ENCODE measurements around the gene UBASH3A. TPM values are rescaled to one million over a fixed set of nuclear protein-coding genes. Genes with fewer than 3 reads are reported as not detected.
"Not testable (repeated sequence)": the region's sequence is repeated elsewhere in the genome, so short reads cannot be mapped to it uniquely, and the experiment has no call there.

The UBASH3A gene
- total RNA-seq, 1 experiment from 2014 or later: not detected

DNA sequence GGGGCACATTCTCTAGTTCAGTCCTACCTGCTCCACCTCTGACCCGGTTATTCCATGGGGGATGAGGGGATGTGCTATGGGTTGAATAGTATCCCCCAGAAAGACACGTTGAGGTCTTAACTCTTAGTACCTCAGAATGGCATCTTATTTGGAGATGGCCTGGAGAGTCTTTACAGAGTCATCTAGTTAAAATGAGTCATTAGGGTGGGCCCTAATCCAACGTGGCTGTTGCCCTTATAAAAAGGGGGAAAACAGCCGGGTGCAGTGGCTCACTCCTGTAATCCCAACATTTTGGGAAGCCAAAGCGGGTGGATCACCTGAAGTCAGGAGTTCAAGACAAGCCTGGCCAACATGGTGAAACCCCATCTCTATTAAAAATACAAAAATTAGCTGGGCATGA is 13.5 kb upstream of the UBASH3A start:
- DNase-seq (ENCODE audit: low read depth): no peak

DNA sequence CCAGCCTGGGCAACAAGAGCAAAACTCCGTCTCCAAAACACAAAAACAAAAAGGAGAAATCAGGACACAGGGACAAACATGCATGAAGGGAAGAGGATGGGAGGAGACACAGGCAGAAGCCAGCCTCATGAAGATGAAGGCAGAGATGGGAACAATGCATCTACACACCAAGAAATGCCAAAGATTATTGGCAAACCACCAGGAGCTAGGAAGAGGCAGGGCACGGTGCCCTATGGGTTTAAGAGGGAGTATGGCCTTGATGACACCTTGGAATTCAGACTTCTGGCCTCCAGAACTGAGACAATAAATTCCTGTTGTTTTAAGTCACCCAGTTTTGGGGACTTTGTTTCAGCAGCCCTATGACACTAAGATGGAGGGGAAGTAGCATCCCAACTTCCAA is 13.0 kb upstream of the UBASH3A start:
- DNase-seq (ENCODE audit: low read depth): no peak

GRCh38 chr21:42391297-42391696 is 12.4 kb upstream of the UBASH3A start:
- no peak for DNase-seq (ENCODE audit: low read depth)

DNA sequence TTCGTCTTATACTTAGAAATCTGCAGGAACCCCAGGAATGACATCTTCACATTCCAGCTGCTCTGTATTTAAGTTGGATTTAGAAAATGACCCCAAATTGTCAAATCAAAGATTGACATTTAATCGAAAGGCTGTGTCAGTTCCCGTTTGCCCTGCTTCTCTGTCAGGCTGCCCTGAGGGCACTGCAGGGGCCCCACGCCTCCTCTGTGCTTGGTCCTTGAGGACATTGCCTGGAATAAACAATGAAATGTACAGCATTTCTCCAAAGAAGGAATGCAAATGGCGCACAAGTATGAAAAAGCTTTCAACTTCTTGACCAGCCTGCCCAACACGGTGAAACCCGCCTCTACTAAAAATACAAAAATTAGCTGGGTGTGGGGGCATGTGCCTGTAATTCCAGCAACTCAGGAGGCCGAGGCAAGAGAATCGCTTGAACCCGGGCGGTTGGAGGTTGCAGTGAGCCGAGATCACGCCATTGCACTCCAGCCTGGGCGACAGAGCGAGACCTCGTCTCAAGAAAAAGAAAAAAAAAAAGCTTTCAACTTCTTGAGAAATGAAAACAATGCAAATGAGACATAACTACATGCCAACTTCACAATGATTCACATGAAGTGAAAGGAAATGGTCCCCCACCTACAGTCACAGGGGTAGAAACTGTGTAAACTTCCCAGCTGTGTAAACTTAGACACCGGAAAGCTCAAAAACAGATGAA is 10.8 kb upstream of the UBASH3A start:
- DNase-seq (ENCODE audit: low read depth): no peak

DNA sequence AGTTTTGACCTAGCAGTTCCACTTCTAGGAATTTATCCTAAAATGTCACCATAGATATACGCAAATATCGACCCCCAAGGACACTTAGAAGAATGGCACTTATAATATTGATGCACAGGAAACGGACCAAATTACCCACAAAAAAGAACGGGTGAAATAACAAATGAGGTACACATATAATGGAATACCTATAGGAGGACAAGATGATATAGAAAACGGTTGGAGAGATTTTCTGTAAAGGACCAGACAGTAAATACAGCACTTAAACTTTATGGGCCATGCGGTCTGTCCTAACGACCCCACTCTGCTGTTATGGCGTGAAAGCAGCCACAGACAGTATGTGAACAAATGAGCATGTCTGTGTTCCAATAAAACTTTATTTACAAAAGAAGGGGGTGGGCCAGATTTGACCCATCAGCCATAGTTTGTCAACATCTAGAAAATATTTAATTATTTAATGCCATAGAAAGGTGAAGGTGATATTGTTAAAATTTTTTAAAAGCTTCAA is 10.2 kb upstream of the UBASH3A start:
- no peak for DNase-seq (ENCODE audit: low read depth)

DNA sequence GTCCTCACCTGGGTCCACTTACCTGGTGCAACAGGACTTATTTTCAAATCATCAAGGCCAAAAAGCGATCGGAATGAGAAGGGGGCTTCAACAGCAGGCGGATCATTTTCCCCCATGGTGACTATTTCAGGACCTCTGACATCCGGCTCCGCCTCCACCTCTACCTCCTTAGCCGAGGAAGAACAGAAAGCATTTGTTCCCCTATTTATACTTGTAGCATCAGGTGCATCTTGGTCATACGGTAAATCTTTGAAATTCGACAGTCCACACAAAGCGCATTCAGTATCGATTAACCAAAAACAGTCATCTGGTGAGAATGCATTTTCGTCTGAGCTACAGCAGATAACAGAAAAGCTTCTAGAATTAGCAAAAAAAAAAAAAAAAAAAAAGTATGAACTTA is 8.4 kb upstream of the UBASH3A start:
- no peak for DNase-seq (ENCODE audit: low read depth)

DNA sequence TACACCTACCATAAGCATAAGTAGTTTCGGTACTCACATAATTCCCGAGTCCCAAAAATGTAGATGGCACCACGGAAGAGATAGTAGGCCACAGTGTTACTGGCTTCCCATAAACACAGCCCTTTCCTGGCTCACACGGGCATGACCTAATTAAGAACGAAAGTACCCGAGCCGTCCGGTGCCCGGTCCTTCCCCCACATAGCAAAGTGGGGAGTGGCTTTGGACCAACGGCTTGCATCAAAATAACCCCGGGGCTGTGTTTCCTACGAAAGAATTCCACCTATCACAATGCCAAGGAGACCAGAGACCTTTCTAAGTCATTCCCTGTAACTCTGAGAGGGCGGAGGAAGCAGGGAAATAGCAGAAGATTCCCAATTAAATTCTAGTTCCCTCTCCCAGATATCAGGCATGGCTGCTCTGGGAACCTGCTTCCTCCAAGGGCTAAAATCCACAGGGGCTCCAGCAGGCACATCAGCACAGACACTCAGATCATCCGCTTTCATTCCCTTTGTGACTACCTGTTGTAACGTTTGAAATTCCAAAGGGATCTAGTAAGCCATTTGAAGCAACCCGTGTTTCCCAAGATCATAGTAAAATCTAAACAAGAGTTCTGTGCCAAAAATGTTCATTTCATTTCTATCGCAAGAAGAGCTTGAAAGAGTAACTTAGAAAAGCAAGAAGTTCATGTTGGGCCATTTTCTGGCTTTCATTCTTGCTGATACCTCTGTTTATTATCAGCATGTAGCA is 7.6 kb upstream of the UBASH3A start, which contains the start of gene TMPRSS3:
Gene TMPRSS3, minus strand, starts transcription at position 148 of the 747 bp plus-strand sequence. CDS start 635 bp downstream, outside the sequence.
- peak; percentile 39 for DNase-seq (ENCODE audit: low read depth)

GRCh38 chr21:42396799-42397745 is 6.6 kb upstream of the UBASH3A start:
- no peak for DNase-seq (ENCODE audit: low read depth)

DNA sequence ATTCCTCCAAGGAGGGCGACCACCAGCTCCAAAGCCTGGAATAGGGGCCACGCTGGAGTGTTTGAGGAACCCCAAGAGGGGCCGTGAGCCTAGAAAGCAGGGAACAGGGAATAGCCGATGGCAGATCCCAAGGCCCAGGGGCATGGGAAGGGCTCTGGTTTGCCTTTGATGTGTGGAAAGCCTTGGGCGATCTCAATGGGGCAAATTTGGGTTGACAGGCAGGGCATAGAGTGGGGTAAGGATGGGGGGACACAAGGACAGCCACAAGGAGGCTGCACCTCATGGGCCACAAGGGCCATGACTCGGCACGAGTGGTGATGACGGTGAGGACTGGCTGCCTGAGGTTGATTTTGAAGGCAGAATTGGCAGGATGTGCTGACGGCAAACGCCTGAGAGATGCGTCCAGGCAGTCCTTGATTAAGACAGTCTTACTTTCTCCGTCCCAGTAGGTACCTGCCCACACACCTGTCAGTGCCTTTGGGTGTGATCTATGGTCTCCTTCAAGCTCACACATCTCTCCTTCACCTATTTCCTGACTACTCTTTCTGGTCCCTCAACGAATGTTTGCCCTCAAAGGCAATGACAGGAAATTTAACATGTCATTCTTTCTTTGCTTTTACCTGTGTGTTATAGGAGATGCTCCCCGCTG is 5.8 kb upstream of the UBASH3A start:
- DNase-seq (ENCODE audit: low read depth): no peak

DNA sequence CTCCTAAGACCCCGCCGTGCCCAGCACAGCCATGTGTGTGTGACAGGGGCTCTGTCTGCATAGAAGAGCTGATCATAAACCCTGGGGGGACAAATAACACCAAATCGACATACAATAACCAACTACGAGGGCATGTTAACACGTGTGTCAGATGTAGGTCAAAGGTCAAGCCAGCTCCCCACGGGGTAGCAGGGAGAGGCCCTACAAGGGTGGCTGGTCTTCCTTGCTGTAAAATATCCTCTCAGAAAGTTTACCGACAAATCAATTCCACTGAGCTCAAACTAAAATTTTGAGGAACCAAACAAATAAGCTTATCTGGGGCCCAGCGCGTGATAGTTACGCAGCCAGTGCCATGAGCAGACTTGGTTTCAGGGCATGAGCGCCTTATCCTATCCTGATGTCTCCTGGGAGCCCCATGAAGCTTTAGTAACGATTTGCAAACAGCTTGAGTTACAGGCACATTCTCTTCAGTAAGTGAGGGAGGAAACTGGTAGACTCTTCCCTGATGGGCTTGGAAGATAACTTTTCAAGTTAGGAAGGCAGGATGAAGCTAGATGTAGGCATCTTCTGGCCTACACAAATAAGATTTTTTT is 5.2 kb upstream of the UBASH3A start:
- no peak for DNase-seq (ENCODE audit: low read depth)

DNA sequence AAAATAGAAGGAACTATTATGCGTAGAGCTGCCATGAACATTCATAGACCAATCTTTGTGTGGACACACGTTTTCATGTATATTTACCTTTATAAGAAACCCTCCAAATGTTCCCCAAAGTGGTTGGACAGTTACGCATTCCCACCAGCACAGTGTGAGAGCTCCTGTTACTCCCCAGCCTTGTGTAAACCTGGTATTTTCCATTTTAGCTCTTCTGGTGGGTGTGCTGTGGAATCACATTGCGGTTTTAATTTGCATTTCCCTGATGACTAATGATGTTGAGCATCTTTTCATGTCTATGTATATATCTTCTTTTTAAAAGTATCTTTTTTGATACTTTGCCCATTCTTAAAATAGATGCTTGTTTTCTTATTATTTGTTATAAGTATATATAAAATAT is 3.2 kb upstream of the UBASH3A start:
- DNase-seq (ENCODE audit: low read depth): peak; percentile 34

GRCh38 chr21:42401154-42401553 is 2.5 kb upstream of the UBASH3A start:
- DNase-seq (ENCODE audit: low read depth): peak; percentile 20

DNA sequence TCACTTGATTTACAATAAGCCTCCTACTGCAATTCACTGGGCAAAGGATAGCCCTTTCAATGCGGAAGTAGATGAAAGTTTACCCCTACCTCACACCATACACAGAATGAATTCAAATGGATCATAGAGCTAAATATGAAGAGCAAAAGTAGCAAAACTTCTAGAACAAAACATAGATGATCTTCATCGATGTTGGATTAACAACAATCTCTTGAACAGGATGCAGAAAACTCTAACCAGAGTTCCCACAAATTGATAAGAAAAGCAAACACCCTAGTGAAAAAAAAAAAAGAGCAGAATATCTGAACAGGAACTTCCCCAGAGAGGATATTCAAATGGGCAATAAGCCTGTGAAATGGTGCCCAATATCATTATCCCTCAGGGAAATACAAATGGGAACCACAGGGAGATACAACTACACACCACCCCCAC is 1.9 kb upstream of the UBASH3A start:
- DNase-seq (ENCODE audit: low read depth): no peak

- DNase-seq (ENCODE audit: low read depth): no peak
Measured at GRCh38 chr21:42404539-42404938, 837 bp downstream of the UBASH3A start.

GRCh38 chr21:42405064-42406013 is 1.6 kb downstream of the UBASH3A start:
- no peak for DNase-seq (ENCODE audit: low read depth)

GRCh38 chr21:42406201-42406621 is 2.5 kb downstream of the UBASH3A start:
- DNase-seq (ENCODE audit: low read depth): no peak

DNA sequence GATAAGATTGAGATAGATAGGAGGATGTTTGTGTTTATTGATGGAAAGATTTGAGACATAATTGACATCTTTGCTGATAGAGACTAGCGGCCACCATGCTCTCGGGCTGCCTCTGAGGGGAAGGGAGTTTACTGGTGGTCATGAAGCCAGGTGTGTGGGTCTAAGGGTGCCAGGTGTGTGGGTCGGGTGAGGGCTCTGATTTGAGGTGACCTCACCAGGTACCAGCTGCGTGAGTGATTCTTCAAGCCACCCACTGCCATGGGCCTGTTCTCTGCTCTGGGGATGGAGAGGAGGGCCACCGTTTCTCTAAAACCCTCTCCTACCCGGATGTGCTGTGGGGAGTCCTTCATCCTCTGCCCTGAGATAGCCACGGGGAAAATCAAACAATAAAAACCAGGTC is 3.2 kb downstream of the UBASH3A start:
- no peak for DNase-seq (ENCODE audit: low read depth)

- DNase-seq (ENCODE audit: low read depth): no peak
Measured at GRCh38 chr21:42407476-42407875, 3.8 kb downstream of the UBASH3A start.

GRCh38 chr21:42408718-42409117 is 5.0 kb downstream of the UBASH3A start:
- DNase-seq (ENCODE audit: low read depth): not testable (repeated sequence)

GRCh38 chr21:42409366-42409765 is 5.7 kb downstream of the UBASH3A start:
- DNase-seq (ENCODE audit: low read depth): no peak

Data from M059J (cell line).